ENCODE results near the gene FBXO41. TPM values are rescaled to one million over a fixed set of nuclear protein-coding genes. Genes with fewer than 3 reads are reported as not detected.

Gene FBXO41
- total and polyA plus RNA-seq, 2 donors (not counting 3 experiments of a cell fraction or from before 2014, with no cell fraction given) = 0.88 to 1.5 TPM

GRCh38 chr2:73252238-73253027 is 31.8 kb downstream of the FBXO41 start:
- no peak overlapping the region for H3K27ac ChIP-seq (ENCODE audit: insufficient read depth, low read depth, low read length)
- H3K36me3 ChIP-seq (ENCODE audit: control insufficient read depth in 2 of 2, extremely low read depth in 1 of 2, insufficient read depth in 2 of 2, low read length in 2 of 2) = peaks cover 29 to 54% of the 10 kb centered on the region in 2 experiments
- H3K4me2 ChIP-seq (ENCODE audit: insufficient read depth, low read length) = no peak overlapping the region
- no peaks in the 10 kb centered on the region for H3K27me3 ChIP-seq (ENCODE audit: control insufficient read depth in 2 of 2, insufficient read depth in 2 of 2, low read length in 2 of 2)
- H3K9me3 ChIP-seq (replicated peaks; ENCODE audit: control insufficient read depth, insufficient read depth, low read length) = no peaks in the 10 kb centered on the region
- H3K9me1 ChIP-seq (replicated peaks; ENCODE audit: control insufficient read depth, extremely low read depth, insufficient read depth, low read length) = no peaks in the 10 kb centered on the region
- TF ChIP-seq FOS (IDR thresholded peaks at IDR 0.05; ENCODE audit: borderline replicate concordance, insufficient read depth, low read length) (no peak), JUN (IDR thresholded peaks at IDR 0.05; ENCODE audit: borderline replicate concordance, insufficient read depth, insufficient read length, low read depth) (no peak), CTCF (IDR thresholded peaks at IDR 0.05; ENCODE audit: extremely low read depth in 1 of 2, insufficient read depth in 1 of 2, low read depth in 1 of 2, low read length in 2 of 2) (no peak), MYC (IDR thresholded peaks at IDR 0.05; ENCODE audit: low read depth, low read length) (no peak), POLR2AphosphoS5 (IDR thresholded peaks at IDR 0.05; ENCODE audit: insufficient read depth, low read depth, low read length) (no peak), POLR2A (IDR thresholded peaks at IDR 0.05; ENCODE audit: low read depth, low read length) (no peak), EZH2 (IDR thresholded peaks at IDR 0.05; ENCODE audit: borderline replicate concordance, low read depth, low read length, severe bottlenecking) (no peak), GATA2 (IDR thresholded peaks at IDR 0.05; ENCODE audit: insufficient read depth, insufficient read length, low read depth, low read length) (no peak), MAX (IDR thresholded peaks at IDR 0.05; ENCODE audit: insufficient read depth, insufficient read length) (no peak)
- dilution Hi-C loops (cut with MboI; ENCODE audit: extremely low pct_ligation_motif_present, low sequenced_read_pairs) (no loop called here), intact Hi-C loops (cut with micrococcal nuclease) (no loop called here)
- no peak for FAIRE-seq
- DNase-seq (ENCODE audit: low read depth, low spot score) = no peak
- no peak overlapping the region for H3K9ac ChIP-seq (replicated peaks; ENCODE audit: extremely low read depth, insufficient read depth, low read length)
- no peaks in the 10 kb centered on the region for H4K20me1 ChIP-seq (replicated peaks; ENCODE audit: control insufficient read depth, extremely low read depth, insufficient read depth, low read length)
- no peaks in the 10 kb centered on the region for H3K4me1 ChIP-seq (ENCODE audit: control insufficient read depth, extremely low read depth, insufficient read depth, low read length)
- CTCF ChIA-PET = no interaction called here
- POLR2A ChIA-PET = no interaction called here
- H3K79me2 ChIP-seq (ENCODE audit: control insufficient read depth, insufficient read depth, low read length) = peaks cover 5% of the 10 kb centered on the region
- no TSS peak for BruUV-seq (replicated peaks)
- no peak overlapping the region for H2AFZ ChIP-seq (ENCODE audit: low read depth, low read length)
- H3K4me3 ChIP-seq (replicated peaks in 1 of 3; ENCODE audit: insufficient read depth in 1 of 3, low read depth in 1 of 3, low read length in 3 of 3) = no peak overlapping the region
